NCI-H69 (cell line): ENCODE results near the gene VANGL1.
"Not testable (repeated sequence)": the region's sequence is repeated elsewhere in the genome, so short reads cannot be mapped to it uniquely, and the experiment has no call there.

Experiments used
- DNase-seq: peaks from one replicate; lab custom pipeline; 2025; lab: John Stamatoyannopoulos, UW

The VANGL1 gene

DNA sequence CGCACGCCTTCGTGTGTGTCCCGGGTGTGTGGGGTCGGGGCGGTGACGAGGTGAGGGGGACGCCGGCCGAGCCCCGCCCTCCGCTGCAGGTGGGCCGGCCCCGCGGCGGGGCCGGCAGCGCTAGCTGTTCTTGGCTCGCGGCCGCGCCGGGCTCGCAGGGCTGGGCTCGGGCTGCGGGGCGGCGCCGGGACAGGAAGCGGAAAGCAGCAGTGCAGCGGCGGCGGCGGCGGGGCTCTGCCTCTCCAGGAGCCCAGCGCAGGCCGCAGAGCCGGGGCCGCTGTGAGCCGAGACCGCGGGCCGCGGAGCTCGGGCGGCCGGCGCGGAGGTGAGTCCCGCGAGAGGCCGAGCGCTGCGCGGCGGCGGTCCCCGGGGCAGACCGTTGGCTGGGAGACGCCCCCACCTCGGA lies at the start of gene VANGL1:
Gene VANGL1, plus strand, starts transcription at position 209 of the 406 bp plus-strand sequence. CDS start 9,444 bp downstream, outside the sequence.
- DNase-seq: peak; percentile 70

DNA sequence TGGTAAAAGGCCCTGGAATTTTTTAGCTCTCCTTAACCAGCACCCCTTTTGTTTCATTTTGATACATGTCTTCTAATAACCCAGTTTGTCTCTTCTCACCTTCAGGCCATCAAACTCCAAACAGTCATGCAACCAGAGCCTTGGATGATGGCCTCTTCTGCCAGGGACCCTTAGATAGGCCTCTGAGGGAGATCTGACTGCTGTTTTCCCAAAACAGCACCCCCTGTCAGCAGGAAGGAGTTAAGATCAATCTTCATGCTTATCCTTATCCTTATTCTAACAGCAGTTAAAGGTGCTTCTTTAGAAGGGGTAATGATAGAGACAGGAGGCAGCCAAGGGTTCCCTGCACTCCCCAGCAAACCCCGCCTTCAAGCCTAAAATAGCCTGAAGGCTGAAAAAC lies 49.5 kb upstream of the VANGL1 start:
- DNase-seq: no peak

DNA sequence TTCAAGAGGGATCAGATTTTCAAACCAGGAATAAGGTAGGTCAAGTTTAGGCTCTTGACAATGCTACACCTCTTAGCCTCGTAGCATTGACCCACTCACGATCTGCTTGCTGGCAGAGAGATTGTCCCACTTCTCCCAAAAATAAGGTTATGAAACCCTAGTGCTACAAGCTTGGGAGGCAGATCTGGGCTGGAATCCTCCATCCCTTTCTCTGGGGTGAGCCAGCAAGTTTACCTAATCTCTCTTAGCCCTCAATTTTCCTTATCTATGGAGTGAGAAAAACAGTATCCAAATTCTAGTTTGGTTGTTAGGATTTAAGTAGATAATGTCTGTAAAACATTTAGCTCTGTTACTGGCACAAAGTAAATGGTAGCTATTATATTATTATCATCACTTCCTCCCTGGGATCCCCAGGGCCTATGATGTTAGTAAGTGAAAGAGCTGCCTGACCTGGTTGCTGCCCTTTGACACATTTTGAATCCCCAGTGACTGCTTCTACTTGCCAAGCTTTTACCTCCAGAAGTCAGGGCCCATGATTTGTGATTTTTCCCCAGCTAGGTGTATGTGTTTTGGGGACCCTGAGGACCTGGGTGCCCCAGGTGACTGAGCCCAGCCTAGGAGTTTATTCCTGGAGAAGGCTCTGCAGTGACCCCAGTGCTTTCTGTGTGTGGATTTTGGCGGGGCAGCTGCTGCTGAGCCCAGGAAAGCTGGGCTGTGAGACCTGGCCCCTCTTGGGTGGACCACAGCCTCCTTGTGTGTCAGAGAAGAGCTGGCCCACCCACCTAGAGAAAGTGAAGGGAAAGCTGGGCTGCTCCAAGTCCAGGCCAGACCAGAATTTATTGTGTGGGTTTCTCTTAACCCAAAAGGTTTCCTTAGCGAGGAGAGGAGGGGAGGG lies 48.2 kb upstream of the VANGL1 start:
- no peak for DNase-seq

DNA sequence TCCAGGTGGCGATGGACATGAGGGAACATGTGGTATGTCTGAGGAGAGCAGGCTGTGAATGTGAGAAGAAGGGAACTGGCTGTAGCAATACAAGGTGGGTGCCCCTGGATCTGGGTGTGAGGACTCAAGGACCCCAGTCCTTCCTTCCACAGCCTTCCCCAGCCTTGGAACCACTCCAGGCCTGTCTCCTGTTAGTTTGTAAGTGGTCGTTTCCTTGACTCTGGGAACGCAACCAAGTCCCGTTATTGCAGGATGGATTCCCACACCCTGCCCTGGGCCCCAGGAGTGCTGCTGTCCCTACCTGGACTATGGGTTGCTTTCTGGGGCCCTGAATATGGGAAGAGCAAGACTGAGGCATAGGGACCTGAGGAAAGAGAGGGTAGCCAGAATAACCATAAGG lies 47.2 kb upstream of the VANGL1 start:
- DNase-seq: no peak

DNA sequence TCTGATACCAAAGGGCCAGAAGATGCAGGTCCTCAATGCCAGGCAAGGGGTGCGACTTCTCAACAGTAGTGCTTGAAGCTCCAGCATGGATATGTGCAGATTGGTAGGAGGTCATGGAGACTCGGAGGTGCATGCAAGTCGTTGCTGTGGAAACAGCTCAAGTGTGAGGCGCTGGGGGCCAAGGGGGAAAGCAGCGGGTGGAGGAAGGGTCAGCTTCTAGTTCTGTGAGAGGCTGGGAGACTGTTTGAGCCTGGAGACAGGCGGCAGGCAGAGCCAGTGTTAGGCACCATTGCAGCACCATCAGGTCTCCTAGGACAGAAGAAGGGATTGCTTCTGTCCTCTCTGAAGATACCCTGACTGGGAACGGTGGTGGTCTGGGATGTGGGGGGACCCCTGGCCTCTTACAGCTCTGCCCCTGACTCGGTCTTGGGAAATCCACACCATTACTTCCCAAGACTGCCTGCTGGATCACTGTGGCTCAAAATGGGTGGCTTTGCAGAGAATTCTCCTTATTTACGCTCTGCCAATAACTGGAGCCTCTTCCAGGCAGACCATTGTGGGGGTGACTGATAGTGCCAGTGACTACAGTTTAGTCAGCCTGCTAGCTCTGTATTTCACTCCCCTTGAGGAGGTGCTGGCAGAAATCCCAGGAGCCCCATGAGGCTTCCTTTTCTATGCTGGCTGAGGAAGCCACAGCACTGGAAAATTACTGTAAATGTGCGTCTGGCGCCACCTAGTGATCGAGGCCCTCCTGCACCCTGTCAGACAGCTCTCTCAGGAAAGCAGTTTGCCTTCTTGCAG lies 46.3 kb upstream of the VANGL1 start:
- DNase-seq: peak; percentile 79

DNA sequence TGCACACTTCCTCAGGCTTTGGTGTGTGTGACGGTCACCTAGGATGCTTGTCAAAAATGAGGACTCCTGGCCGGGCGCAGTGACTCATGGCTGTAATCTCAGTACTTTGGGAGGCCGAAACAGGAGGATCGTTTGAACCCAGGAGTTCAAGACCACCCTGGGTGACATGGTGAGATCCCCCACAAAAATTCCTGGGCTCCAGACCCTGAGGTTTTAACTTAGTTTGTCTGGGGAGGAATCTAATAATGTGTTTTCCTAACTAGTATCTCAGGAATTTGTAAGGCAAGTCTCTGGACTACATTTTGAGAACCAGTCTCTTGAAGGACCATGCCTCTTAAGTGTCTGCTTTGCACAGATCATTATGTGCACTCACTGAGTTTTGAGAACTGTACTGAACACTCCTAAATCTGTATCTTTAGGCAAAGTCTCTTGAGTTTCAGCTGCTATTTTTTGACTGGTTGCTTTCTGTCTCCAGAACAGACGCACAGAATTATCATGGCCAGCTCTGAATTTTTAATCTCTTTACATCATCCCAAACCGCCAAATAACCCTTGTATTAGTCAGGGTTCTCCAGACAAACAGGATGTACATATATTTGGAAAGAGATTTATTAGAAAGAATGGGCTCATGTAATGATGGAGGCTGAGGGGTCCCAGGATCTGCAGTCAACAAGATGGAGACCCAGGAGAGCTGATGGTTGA lies 45.5 kb upstream of the VANGL1 start:
- DNase-seq: no peak

DNA sequence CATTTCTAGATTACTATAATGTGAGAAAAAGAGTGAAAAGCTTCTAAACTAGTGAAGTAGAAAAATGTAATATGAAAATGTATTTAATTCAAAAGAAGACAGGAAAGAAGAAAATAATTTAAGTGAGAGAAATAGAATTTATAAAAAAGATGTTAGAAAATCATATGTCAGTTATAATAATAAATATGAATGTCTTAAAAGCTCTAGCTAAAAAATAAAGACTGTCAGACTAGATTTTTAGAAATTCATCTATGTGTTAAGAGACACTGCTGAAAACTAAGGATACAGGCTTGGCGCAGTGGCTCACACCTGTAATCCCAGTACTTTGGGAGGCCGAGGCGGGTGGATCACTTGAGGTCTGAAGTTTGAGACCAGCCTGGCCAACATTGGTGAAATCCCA lies 37.3 kb upstream of the VANGL1 start:
- DNase-seq: no peak

DNA sequence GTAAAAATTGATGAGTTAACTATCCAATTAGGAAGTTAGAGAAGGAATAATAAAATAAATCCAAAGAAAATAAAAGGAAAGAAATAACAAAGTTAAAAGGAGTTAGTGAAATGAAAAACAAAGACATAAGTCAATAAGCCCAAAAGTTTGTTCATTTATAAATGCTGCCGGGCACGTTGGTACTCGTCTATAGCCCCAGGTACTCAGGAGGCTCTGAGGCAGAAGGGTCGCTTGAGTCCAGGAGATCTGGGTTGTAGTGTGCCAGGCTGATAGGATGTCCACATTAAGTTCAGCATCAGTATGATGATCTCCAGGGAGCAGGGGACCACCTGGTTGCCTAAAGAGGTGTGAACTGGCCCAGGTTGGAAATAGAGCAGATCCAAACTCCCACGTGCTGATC lies 35.5 kb upstream of the VANGL1 start:
- no peak for DNase-seq

DNA sequence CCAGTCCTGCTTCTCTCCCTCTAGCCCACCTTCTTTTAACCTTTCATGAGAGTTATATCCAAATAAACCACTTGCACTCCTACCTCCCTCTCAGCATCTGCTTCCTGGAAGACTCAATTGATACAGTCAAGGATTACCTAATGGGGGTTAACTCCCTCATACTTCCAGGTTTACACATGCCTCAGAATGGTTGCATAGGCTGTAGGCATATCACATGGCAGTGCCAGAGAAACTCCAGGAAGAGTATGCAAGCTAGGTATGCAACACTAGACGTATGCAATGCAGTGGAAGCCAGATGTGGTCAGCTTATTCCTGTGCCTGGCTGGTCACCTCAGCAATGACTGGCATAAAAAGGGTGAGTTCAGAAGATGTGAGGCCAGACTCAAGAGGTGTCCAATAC lies 32.7 kb upstream of the VANGL1 start:
- no peak for DNase-seq

DNA sequence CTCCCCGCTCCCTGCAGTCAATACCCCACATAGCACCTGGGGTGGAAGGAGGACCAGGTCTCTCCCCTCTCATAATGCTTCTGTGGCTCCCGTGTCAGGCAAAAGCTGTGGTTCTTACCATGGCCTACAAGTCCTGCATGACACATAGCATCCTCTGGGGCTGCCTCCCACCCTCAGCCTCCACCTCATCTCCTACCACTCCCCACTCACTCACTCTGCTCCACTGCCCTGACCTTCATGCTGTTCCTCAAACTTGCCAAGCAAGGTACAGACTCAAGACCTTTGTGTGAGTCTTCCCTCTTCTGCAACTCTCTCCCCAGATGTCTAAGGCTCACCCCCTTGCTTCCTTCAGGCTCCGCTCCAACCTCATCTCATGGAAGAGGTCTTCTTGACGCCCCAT lies 28.0 kb upstream of the VANGL1 start:
- DNase-seq: no peak

DNA sequence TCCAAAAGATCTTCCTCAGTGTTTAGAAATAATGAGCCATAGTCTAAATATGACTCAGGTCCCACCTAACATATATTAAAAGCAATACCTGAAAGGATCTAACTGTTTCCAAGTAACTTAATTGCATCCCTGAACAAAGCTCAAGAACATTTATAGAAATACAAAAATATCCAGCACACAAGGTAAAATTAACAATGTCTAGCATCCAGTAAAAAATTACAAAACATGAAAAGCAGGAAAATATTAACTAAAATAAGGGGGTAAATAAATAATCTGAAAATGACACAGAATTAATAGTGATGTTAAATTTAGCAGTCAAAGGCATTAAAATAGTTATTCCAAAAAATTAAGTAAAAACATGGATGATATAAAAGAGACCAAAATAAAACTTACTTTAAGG lies 21.3 kb upstream of the VANGL1 start:
- no peak for DNase-seq

DNA sequence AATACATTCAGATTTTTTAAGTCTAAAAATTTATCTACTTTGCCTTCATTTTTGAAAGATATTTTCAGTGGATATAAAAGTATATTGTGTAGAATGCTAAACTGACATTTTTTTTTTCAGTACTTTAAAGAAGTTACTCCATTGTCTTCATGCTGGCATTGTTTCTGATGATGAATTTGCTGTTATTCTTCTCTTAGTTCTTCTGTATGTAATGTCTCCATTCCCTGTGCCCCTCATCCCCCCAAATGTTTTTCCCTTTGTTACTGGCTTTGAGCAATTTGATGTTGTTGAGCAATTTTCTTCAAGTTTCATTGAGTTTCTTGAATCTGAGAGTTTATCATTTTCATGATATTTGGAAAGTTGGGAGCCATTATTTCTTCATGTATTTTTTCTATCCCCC lies 20.8 kb upstream of the VANGL1 start:
- DNase-seq: no peak

DNA sequence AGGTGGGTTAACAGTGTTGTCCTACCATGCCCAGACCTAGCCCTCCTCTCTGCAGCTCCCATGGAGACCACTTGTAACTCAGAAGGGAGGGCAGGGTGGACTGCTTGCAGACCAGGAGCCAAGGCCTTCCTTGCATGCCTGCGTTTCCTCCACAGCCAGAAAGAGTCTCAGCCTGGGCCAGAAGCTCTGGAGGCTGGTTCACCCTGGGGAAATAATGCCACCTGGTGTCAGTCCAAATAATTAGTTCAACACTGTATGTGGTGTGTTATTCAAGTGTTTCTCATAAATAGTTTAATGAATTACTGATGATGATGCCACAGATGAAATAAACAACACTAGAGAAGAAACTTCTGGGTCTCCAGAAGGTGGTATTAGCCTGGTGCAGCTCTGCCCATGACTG lies 16.9 kb upstream of the VANGL1 start:
- DNase-seq: no peak

DNA sequence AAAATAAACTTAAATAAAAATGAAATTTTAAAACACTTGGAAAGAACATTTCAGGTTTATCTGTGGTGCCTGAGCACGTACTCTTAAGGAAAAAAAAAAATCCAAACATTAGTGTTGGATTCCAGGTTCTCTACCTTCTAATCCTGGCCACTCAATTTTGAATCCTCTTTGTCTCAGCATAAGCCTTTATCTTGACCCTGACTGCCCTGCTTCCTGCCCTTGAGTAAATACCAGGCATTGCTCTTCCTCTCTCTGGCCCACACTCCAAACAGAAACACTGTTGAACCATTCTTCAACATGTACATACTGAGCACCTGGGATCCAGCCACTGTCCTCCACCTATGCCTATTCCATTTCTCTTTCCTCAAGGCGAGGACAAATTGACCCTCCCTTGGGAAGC lies 11.4 kb upstream of the VANGL1 start:
- DNase-seq: no peak

DNA sequence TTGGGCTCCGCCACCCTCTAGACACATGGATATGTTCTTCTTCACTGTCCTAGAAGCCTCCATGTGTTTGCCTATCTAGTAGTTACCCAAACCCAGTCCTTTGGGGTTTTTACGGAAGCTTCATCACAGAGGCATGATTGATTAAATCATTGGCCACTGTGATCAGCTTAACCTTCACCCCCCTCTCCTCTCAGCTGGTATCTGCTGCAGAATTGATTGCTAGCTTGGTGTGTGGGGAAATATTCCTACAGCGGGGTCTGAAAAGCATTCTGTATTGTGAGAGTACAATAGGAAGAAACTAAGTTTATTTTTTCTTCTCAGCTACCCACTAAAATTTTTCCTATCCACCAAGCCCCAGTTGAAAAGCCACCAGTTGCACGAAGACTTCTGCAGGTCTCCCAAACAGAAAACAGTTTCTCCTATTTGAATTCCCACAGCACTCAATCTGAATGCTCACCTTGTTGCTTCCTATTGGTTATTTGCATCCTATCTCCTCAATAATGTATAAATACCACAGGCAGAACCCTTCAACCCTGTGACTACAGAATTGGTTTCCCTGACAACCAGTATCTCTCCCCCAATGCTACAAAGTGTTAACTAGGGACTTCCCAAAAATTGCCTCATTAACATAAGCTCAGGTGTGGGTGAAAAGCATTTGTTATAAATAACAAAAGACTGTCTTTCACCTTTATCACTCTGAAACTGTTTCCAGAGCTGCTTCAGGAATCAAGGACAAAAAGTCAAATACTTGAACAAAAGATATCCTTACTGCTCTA lies 9.3 kb upstream of the VANGL1 start:
- DNase-seq: no peak

DNA sequence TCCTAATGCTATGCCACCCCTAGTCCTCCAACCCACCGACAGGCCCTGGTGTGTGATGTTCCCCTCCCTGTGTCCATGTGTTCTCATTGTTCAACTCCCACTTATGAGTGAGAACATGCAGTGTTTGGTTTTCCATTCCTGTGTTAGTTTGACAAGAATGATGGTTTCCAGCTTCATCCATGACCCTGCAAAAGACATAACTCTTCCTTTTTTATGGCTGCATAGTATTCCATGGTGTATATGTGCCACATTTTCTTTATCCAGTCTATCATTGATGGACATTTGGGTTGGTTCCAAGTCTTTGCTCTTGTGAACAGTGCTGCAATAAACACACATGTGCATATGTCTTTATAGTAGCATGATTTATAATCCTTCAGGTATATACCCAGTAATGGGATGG lies 8.2 kb upstream of the VANGL1 start:
- DNase-seq: not testable (repeated sequence)

DNA sequence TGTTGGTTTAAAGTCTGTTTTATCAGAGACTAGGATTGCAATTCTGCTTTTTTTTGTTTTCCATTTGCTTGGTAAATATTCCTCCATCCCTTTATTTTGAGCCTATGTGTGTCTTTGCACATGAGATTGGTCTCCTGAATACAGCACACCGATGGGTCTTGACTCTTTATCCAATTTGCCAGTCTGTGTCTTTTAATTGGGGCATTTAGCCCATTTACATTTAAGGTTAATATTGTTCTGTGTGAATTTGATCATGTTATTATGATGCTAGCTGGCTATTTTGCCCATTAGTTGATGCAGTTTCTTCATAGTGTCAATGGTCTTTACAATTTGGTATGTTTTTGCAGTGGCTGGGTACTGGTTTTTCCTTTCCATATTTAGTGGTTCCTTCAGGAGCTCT lies 4.5 kb upstream of the VANGL1 start:
- DNase-seq: not testable (repeated sequence)

DNA sequence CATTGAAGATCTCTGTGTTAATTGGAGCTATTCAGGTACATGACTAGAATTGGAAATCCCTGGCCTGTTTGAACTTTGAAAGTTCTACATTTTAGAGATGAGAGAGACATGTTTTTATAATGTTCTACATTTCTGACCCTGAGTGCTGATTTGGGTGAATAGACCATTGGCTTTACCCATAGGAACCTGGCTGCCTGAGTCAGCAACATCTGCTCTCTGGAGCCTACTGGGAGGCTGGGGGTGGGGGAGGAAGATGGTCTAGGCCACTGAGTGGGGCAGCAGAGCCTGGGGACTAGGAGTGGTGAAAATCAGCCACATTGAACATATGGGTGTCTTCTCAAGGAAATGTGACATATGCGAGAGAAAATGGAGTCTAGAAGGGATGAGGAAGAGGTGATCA lies 1.4 kb upstream of the VANGL1 start:
- DNase-seq: no peak

DNA sequence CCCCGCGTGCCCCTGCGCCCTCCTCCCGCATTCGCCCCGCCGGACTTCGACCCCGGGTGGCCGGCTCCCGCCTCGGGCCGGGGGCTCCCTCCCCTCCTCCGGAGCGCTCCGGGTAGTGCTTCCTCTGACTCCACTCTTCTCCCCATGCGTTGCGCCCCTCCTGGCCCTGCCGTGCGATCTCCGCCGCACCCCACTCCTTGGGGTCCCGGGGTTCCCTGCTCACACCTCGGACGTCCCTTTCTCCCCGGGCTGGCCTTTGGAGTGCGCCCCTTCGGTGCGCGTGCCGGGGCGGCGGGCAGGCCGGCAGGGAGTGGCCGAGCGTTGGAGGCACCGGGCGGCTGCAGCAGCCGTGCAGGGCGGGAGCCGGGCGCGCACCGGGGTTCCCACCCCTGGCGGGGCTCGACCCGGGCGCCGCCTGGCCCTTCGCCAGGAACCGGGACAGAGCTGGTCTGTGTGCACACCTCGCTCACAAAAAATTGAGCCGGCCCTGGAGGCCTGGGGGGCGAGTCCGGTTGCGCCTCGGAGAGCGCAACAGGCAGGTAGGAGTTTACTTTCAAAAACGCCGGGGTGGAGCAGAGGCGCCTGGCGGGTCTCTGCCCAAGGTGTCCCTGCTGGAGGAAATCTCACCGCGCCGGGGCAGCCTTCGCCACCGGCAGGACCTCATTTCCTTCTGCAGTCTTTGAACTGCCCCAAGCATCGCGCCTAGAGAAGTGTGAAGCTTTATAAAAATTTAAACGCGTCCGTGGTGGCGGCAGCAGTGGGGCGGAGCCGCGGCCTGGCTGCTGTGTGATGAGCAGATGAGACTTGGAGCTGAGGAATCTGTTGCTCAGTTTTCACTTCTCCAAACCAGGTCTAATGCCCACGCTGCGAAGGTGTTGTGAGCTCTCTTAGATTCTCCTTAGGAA lies 650 bp downstream of the VANGL1 start:
- peak; percentile 75 for DNase-seq

DNA sequence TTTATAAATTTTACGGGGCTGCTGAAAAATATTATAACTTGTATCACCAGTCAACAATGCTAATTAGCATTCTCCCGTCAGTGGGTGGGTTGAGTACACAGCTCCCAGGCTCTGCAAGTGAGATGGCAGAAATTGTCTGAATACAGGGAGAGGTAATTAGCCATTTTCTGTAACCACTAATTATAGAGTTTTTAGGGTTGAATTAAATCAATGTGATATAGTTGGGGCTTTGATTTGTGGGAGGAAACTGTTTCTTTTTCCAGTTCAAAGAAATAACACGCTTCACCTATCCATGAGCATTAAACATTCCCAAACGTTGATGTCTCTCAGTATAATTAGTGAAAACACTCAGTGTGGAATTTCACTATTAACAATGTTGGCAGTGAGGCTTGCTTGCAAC lies 1.5 kb downstream of the VANGL1 start:
- DNase-seq: peak; percentile 77

DNA sequence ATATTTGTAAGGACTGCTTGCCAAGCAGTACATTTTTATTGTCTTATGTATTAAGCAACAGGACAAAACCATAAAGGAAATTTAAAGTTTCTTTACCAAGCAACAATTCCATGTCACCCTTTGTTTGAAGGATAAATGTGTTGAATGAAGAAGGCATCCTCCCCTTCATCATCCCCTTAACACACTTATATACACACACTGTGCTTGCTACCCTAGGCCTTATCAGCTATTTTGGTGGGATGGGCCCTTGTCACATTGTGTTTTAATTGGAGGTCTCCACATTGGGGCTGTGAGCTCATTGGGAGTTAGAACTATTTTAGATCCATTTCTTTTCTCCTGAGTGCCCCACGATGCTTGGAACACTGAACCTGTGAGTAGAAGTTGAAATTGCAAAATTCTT lies 1.9 kb downstream of the VANGL1 start:
- no peak for DNase-seq
